Loucy (cell line): Measurements from ENCODE around the gene GSS.

Source experiments
- H2AFZ ChIP-seq: fragments of 200-600 bp; sonication (generic); 2 replicates; pipeline ENCODE4 v1.6.0; 2016; ENCODE audit warnings: antibody characterized with exemption, mild to moderate bottlenecking, low read length, moderate library complexity
- H3F3A ChIP-seq: fragments of 200-600 bp; 2 replicates; pipeline ENCODE4 v1.6.0; 2016; ENCODE audit warnings: antibody characterized with exemption, low read depth, mild to moderate bottlenecking
- H3K27me3 ChIP-seq: fragments of 200-600 bp; sonication (generic); 2 replicates; pipeline ENCODE4 v1.6.1; 2014; ENCODE audit warnings: low read length, mild to moderate bottlenecking; ENCODE audit not compliant: insufficient read depth, poor library complexity, severe bottlenecking
- H3K36me3 ChIP-seq: fragments of 200-600 bp; sonication (generic); 2 replicates; pipeline ENCODE4 v1.6.1; 2016; ENCODE audit warnings: low read length; ENCODE audit not compliant: insufficient read depth
- H3K4me1 ChIP-seq: fragments of 200-600 bp; sonication (generic); 2 replicates; pipeline ENCODE4 v1.5.1; 2014; ENCODE audit warnings: low read length, mild to moderate bottlenecking; ENCODE audit not compliant: insufficient read depth, poor library complexity, severe bottlenecking
- H3K4me2 ChIP-seq: fragments of 200-600 bp; sonication (generic); 2 replicates; pipeline ENCODE4 v1.6.0; 2014; ENCODE audit warnings: antibody characterized with exemption, low read length, low read depth, mild to moderate bottlenecking; ENCODE audit not compliant: poor library complexity, severe bottlenecking
- H3K4me3 ChIP-seq: fragments of 200-600 bp; sonication (generic); 2 replicates; pipeline ENCODE4 v1.5.1; 2014; ENCODE audit warnings: low read length, mild to moderate bottlenecking, mixed read lengths; ENCODE audit not compliant: poor library complexity, severe bottlenecking
- H3K79me2 ChIP-seq: fragments of 200-600 bp; sonication (generic); 2 replicates; pipeline ENCODE4 v1.6.1; 2014; ENCODE audit warnings: low read length; ENCODE audit not compliant: insufficient read depth
- H3K9ac ChIP-seq: fragments of 200-600 bp; sonication (generic); 2 replicates; pipeline ENCODE4 v1.6.0; 2014; ENCODE audit warnings: mild to moderate bottlenecking, low read depth, low read length, moderate library complexity; ENCODE audit not compliant: poor library complexity, severe bottlenecking
- H3K9me2 ChIP-seq: fragments of 200-600 bp; sonication (generic); replicated peaks from 2 replicates; pipeline ENCODE4 v1.6.1; 2016; ENCODE audit warnings: low read depth, low read length, mixed read lengths
- H3K9me3 ChIP-seq: fragments of 200-600 bp; sonication (generic); 2 replicates; pipeline ENCODE4 v1.6.1; 2014; ENCODE audit warnings: mild to moderate bottlenecking, antibody characterized with exemption, low read length, low read depth; ENCODE audit not compliant: insufficient read depth
- H4K20me1 ChIP-seq: fragments of 200-600 bp; sonication (generic); 2 replicates; pipeline ENCODE4 v1.6.0; 2014; ENCODE audit warnings: antibody characterized with exemption, low read length, mild to moderate bottlenecking; ENCODE audit not compliant: insufficient read depth, poor library complexity, severe bottlenecking
- CTCF ChIP-seq: fragments of 200-600 bp; sonication (generic); conservative IDR thresholded peaks from 2 replicates; pipeline ENCODE4 v1.5.1; 2014; ENCODE audit warnings: mild to moderate bottlenecking, antibody characterized with exemption, low read length
- EZH2phosphoT487 ChIP-seq: fragments of 200-600 bp; IDR thresholded peaks from 2 replicates; pipeline ENCODE4 v1.6.1; 2018; ENCODE audit warnings: antibody characterized with exemption, mild to moderate bottlenecking, moderate library complexity, borderline replicate concordance

The GSS gene

GRCh38 chr20:34942301-34942700 is 13.3 kb downstream of the GSS start:
- Histone ChIP-seq H3K4me2 (no peak overlapping the region), H3K36me3 (peaks cover 32% of the 10 kb centered on the region; the same call in 1 of the 2 replicates), H3F3A (no peaks in the 10 kb centered on the region), H3K4me3 (no peak overlapping the region), H3K27me3 (no peaks in the 10 kb centered on the region), H3K4me1 (no peaks in the 10 kb centered on the region), H2AFZ (no peak overlapping the region), H3K9me3 (no peaks in the 10 kb centered on the region), H3K9ac (no peak overlapping the region), H3K79me2 (no peaks in the 10 kb centered on the region), H3K9me2 (no peaks in the 10 kb centered on the region), H4K20me1 (no peaks in the 10 kb centered on the region)
- TF ChIP-seq EZH2phosphoT487 (no peak), CTCF (no peak)

GRCh38 chr20:34941226-34941625 is 14.4 kb downstream of the GSS start:
- Histone ChIP-seq H3K27me3 (no peaks in the 10 kb centered on the region), H3K4me3 (no peak overlapping the region), H3F3A (no peaks in the 10 kb centered on the region), H4K20me1 (no peaks in the 10 kb centered on the region), H3K79me2 (no peaks in the 10 kb centered on the region), H3K4me1 (no peaks in the 10 kb centered on the region), H3K9ac (no peak overlapping the region), H2AFZ (no peak overlapping the region), H3K9me3 (no peaks in the 10 kb centered on the region), H3K4me2 (no peak overlapping the region), H3K36me3 (peaks cover 39% of the 10 kb centered on the region; the same call in 1 of the 2 replicates), H3K9me2 (no peaks in the 10 kb centered on the region)
- TF ChIP-seq CTCF (no peak), EZH2phosphoT487 (no peak)

GRCh38 chr20:34940081-34940481 is 15.5 kb downstream of the GSS start:
- H2AFZ ChIP-seq: no peak overlapping the region
- no peaks in the 10 kb centered on the region for H3K9me2 ChIP-seq
- H3K4me3 ChIP-seq: no peak overlapping the region
- H3K4me2 ChIP-seq: no peak overlapping the region
- H3F3A ChIP-seq: no peaks in the 10 kb centered on the region
- H3K79me2 ChIP-seq: no peaks in the 10 kb centered on the region
- no peak overlapping the region for H3K9ac ChIP-seq
- no peaks in the 10 kb centered on the region for H4K20me1 ChIP-seq
- no peaks in the 10 kb centered on the region for H3K9me3 ChIP-seq
- peaks cover 42% of the 10 kb centered on the region; the same call in 1 of the 2 replicates for H3K36me3 ChIP-seq
- H3K27me3 ChIP-seq: no peaks in the 10 kb centered on the region
- no peaks in the 10 kb centered on the region for H3K4me1 ChIP-seq
- TF ChIP-seq CTCF (no peak), EZH2phosphoT487 (no peak)
